Purkinje cell (primary cell): Measurements from ENCODE around the gene KIAA0753. TPM values are rescaled to one million over a fixed set of nuclear protein-coding genes. Genes with fewer than 3 reads are reported as not detected.

Experiments
- polyA plus RNA-seq: library from polyadenylated mRNA; unstranded; fragments of >200 nt; fragmentation: Nextera tagmentation; gene quantifications from 2 replicates; pipeline ENCODE4 v1.2.1, GENCODE V29; 2014

Gene KIAA0753
- polyA plus RNA-seq: 6.8 and 11.4 TPM in 2 replicates

DNA sequence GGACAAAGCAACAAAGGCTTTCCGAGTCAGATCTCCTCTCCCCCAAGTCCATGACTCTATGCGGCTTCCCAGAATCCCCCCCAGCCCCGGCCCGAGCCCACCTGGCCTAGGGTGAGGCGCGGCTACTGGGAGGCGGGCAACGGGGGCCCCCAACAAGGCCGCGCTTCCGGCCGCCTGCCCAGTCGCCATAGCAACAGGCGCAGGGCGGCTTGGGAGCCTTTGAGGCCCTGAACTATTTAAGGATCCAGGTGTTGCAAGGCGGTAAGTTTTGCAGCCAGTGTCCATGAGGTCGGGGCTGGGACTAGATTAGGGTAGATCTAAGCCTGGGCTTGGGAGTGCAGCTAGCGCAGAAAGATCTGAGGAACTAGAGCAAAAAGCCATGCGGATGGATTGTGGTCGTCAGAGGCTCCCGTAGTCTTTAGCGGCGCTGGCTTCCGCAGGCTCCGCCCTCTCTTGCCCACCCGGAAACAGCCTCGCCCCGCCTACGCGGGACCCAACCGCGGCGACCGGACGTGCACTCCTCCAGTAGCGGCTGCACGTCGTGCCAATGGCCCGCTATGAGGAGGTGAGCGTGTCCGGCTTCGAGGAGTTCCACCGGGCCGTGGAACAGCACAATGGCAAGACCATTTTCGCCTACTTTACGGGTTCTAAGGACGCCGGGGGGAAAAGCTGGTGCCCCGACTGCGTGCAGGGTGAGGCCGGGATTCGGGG lies at the start of gene KIAA0753, which contains the start of gene TXNDC17:
Gene KIAA0753, minus strand, starts transcription at position 176 of the 711 bp plus-strand sequence. CDS start 5,608 bp downstream, outside the sequence.
Gene TXNDC17, plus strand, starts transcription at position 525 of the 711 bp plus-strand sequence. Its CDS starts 23 bp downstream, at position 548.

GRCh38 chr17:6651354-6651918 lies 10.9 kb upstream of the KIAA0753 start, which contains the start of the genes C17orf100 and MED31:
TSS of gene C17orf100 (plus strand) at chr17:6651762. CDS start at chr17:6651914, 152 bp downstream.
TSS of gene MED31 (minus strand) at chr17:6651605. CDS start at chr17:6651528, 77 bp downstream.

GRCh38 chr17:6556121-6557039 lies 84.1 kb downstream of the KIAA0753 start, which contains the start of gene PITPNM3:
TSS of gene PITPNM3 (minus strand) at chr17:6556555. CDS start at chr17:6556406, 149 bp downstream.

Other genes starting within 250 kb of the KIAA0753 start
- not detected in 2 replicates for gene AIPL1, start 205.6 kb downstream of the KIAA0753 start, polyA plus RNA-seq
- 1.8 and 5.1 TPM in 2 replicates for gene PIMREG, start 196.3 kb downstream of the KIAA0753 start, polyA plus RNA-seq
- gene PITPNM3, start 84.2 kb downstream of the KIAA0753 start, polyA plus RNA-seq: 2.5 and 6.4 TPM in 2 replicates
- 445 and 510 TPM in 2 replicates for gene TXNDC17, start 349 bp upstream of the KIAA0753 start, polyA plus RNA-seq
- gene MED31, start 10.9 kb upstream of the KIAA0753 start, polyA plus RNA-seq: 103 and 153 TPM in 2 replicates
- 3.1 and 6.5 TPM in 2 replicates for gene C17orf100, start 11.1 kb upstream of the KIAA0753 start, polyA plus RNA-seq
- 1.5 and 3.5 TPM in 2 replicates for gene SLC13A5, start 72.7 kb upstream of the KIAA0753 start, polyA plus RNA-seq
- gene XAF1, start 115.3 kb upstream of the KIAA0753 start, polyA plus RNA-seq: not detected in 2 replicates
- not detected in 2 replicates for gene FBXO39, start 135.5 kb upstream of the KIAA0753 start, polyA plus RNA-seq
- gene TEKT1, start 191.0 kb upstream of the KIAA0753 start, polyA plus RNA-seq: not detected in 2 replicates